OCI-LY7 (cell line): ENCODE data around the gene HECW1.

Experiments used
- EZH2phosphoT487 ChIP-seq: fragments of 200-600 bp; sonication (generic); IDR thresholded peaks from 2 replicates; pipeline ENCODE4 v1.6.1; 2018; ENCODE audit warnings: low read depth, borderline replicate concordance, mild to moderate bottlenecking, mixed run types, antibody characterized with exemption, low read length, moderate library complexity, mixed read lengths
- TF ChIP-seq, protein P1 (sequence below): fragments of 200-600 bp; sonication (generic); conservative IDR thresholded peaks from 2 replicates; pipeline ENCODE4 v1.5.1; 2014; ENCODE audit warnings: mild to moderate bottlenecking, antibody characterized with exemption, low read length, moderate library complexity, mixed read lengths

DNA sequence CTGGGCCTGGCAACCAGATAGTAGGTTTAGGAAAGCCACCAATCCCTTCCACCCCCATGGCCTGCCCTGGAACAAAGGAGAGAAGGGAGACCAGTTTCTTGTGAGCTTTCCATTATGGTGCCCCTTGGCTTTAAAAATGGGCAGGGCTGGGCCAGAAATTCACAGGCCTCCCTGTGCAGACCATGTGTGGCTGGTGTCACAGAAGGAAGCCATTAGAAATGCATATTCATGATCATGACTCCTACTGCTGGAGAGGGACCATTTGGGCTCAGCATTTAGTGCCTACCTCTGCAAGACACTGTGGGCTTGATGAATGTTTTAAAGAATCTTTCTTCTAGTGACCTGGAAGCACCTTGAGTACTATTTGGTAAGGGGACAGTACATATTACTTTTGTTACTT lies 108.3 kb downstream of the HECW1 start:
- TF ChIP-seq, protein P1, sequence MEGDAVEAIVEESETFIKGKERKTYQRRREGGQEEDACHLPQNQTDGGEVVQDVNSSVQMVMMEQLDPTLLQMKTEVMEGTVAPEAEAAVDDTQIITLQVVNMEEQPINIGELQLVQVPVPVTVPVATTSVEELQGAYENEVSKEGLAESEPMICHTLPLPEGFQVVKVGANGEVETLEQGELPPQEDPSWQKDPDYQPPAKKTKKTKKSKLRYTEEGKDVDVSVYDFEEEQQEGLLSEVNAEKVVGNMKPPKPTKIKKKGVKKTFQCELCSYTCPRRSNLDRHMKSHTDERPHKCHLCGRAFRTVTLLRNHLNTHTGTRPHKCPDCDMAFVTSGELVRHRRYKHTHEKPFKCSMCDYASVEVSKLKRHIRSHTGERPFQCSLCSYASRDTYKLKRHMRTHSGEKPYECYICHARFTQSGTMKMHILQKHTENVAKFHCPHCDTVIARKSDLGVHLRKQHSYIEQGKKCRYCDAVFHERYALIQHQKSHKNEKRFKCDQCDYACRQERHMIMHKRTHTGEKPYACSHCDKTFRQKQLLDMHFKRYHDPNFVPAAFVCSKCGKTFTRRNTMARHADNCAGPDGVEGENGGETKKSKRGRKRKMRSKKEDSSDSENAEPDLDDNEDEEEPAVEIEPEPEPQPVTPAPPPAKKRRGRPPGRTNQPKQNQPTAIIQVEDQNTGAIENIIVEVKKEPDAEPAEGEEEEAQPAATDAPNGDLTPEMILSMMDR: no peak
- TF ChIP-seq EZH2phosphoT487: no peak
